SK-N-SH (cell line): ENCODE results near the gene ZNF185. TPM values are rescaled to one million over a fixed set of nuclear protein-coding genes. Genes with fewer than 3 reads are reported as not detected.
"Not testable (repeated sequence)": the region's sequence is repeated elsewhere in the genome, so short reads cannot be mapped to it uniquely, and the experiment has no call there.

Source experiments
- CTCF ChIA-PET: fragments of 300-600, 350-600 bp; formaldehyde crosslinking; extraction: SDS; loops from one replicate; lab custom pipeline; 2021; lab: Yijun Ruan, JAX
- POLR2A ChIA-PET: fragments of 350-600 bp; sonication (Branson Sonifier 250); formaldehyde crosslinking; extraction: SDS; loops from one replicate; lab custom pipeline; 2020; ENCODE audit warnings: antibody characterized with exemption, inconsistent platforms; lab: Yijun Ruan, JAX
- DNase-seq: peaks from one replicate; pipeline ENCODE4 v3.0.0; 2012
- H2AFZ ChIP-seq: fragments of 200-600 bp; sonication (generic); 2 replicates; pipeline ENCODE4 v1.8.1; 2016; ENCODE audit warnings: antibody characterized with exemption, mild to moderate bottlenecking, low read depth
- H3F3A ChIP-seq: fragments of 200-600 bp; sonication (generic); replicated peaks from 2 replicates; pipeline ENCODE3; 2016; ENCODE audit warnings: antibody characterized with exemption, mild to moderate bottlenecking; ENCODE audit not compliant: insufficient read depth
- H3K27ac ChIP-seq, 2 experiments: fragments of 200-500 bp in 1 of 2; fragments of 200-600 bp in 1 of 2; sonication (Bioruptor generic) in 1 of 2; sonication (generic), shearing (Covaris generic) in 1 of 2; 2 replicates each; pipeline versions ENCODE4 v1.5.1 to v1.6.1; 2014 to 2016; ENCODE audit warnings: low read depth in 2 of 2, inconsistent platforms in 1 of 2, low read length in 1 of 2, mild to moderate bottlenecking in 1 of 2, mixed read lengths in 1 of 2
- H3K27me3 ChIP-seq: fragments of 200-600 bp; sonication (generic), shearing (Covaris generic); 2 replicates; pipeline ENCODE4 v1.6.1; 2016; ENCODE audit warnings: mixed run types; ENCODE audit not compliant: insufficient read depth
- H3K36me3 ChIP-seq, 2 experiments: fragments of 200-500 bp in 1 of 2; fragments of 200-600 bp in 1 of 2; sonication (Bioruptor generic) in 1 of 2; sonication (generic) in 1 of 2; replicated peaks in 1 of 2; 2 replicates each; pipeline versions ENCODE3 to v1.5.1; 2014 to 2016; ENCODE audit warnings: low read length in 1 of 2, mild to moderate bottlenecking in 1 of 2; ENCODE audit not compliant: insufficient read depth in 2 of 2, control insufficient read depth in 1 of 2
- H3K4me1 ChIP-seq, 2 experiments: fragments of 200-500 bp in 1 of 2; fragments of 200-600 bp in 1 of 2; sonication (Bioruptor generic) in 1 of 2; sonication (generic), shearing (Covaris generic) in 1 of 2; 2 replicates each; pipeline versions ENCODE4 v1.5.1 to v1.6.1; 2014 to 2016; ENCODE audit warnings: low read depth in 1 of 2, low read length in 1 of 2, mixed run types in 1 of 2; ENCODE audit not compliant: insufficient read depth in 2 of 2, control insufficient read depth in 1 of 2
- H3K4me2 ChIP-seq: fragments of 200-600 bp; sonication (generic), shearing (Covaris generic); 2 replicates; pipeline ENCODE4 v1.6.1; 2017; ENCODE audit warnings: mixed run types
- H3K4me3 ChIP-seq, 2 experiments: fragments of 200-500 bp in 1 of 2; fragments of 200-600 bp in 1 of 2; sonication (Bioruptor generic) in 1 of 2; sonication (generic), shearing (Covaris generic) in 1 of 2; 2 replicates each; pipeline versions ENCODE4 v1.5.1 to v1.8.1; 2014 to 2016; ENCODE audit warnings: low read depth in 2 of 2, inconsistent platforms in 1 of 2, low read length in 1 of 2, mild to moderate bottlenecking in 1 of 2, mixed read lengths in 1 of 2, moderate library complexity in 1 of 2
- H3K79me2 ChIP-seq: fragments of 200-600 bp; sonication (generic); 2 replicates; pipeline ENCODE4 v1.8.1; 2017; ENCODE audit warnings: mild to moderate bottlenecking; ENCODE audit not compliant: insufficient read depth
- H3K9ac ChIP-seq: fragments of 200-600 bp; sonication (generic); 2 replicates; pipeline ENCODE4 v1.6.1; 2017; ENCODE audit warnings: mixed run types
- H3K9me2 ChIP-seq: fragments of 200-600 bp; sonication (generic); 2 replicates; pipeline ENCODE4 v1.6.1; 2017; ENCODE audit warnings: mixed run types
- H3K9me3 ChIP-seq: fragments of 200-600 bp; sonication (generic); 2 replicates; pipeline ENCODE4 v1.6.1; 2017; ENCODE audit warnings: mixed run types, mild to moderate bottlenecking, moderate library complexity
- H4K20me1 ChIP-seq: fragments of 200-600 bp; sonication (generic); 2 replicates; pipeline ENCODE4 v1.6.1; 2017; ENCODE audit warnings: mild to moderate bottlenecking, mixed run types; ENCODE audit not compliant: insufficient read depth
- CHD2 ChIP-seq: fragments of 150-350 bp; IDR thresholded peaks from 2 replicates; pipeline ENCODE4 v1.6.1; 2018; ENCODE audit warnings: low read length; ENCODE audit not compliant: partially characterized antibody
- CTCF ChIP-seq: fragments of 200-600 bp; sonication (generic); IDR thresholded peaks from 2 replicates; pipeline ENCODE4 v1.6.1; 2017; ENCODE audit warnings: antibody characterized with exemption, mild to moderate bottlenecking, moderate library complexity
- FOXM1 ChIP-seq: IDR thresholded peaks from 2 replicates; pipeline ENCODE4 v1.4.0; 2012; ENCODE audit warnings: low read depth, mild to moderate bottlenecking
- GATA2 ChIP-seq: sonication (generic); formaldehyde crosslinking; IDR thresholded peaks from 2 replicates; pipeline ENCODE4 v1.5.0; 2020; ENCODE audit warnings: mild to moderate bottlenecking, missing genetic modification reagents
- JUND ChIP-seq: IDR thresholded peaks from 2 replicates; pipeline ENCODE4 v1.4.0; 2012
- MAX ChIP-seq: IDR thresholded peaks from 2 replicates; pipeline ENCODE4 v1.4.0; 2012; ENCODE audit warnings: low read depth
- MXI1 ChIP-seq: IDR thresholded peaks from 2 replicates; pipeline ENCODE4 v1.6.1; 2012; ENCODE audit warnings: mild to moderate bottlenecking, low read depth, low read length, improper control_type of control experiment
- NFIC ChIP-seq: IDR thresholded peaks from 2 replicates; pipeline ENCODE4 v1.4.0; 2012; ENCODE audit warnings: borderline replicate concordance
- PBX3 ChIP-seq: IDR thresholded peaks from 2 replicates; pipeline ENCODE4; 2012
- RAD21 ChIP-seq: IDR thresholded peaks from 2 replicates; pipeline ENCODE4 v1.6.1; 2012; ENCODE audit warnings: mild to moderate bottlenecking, low read length
- RFX5 ChIP-seq: IDR thresholded peaks from 2 replicates; pipeline ENCODE4 v1.6.1; 2012; ENCODE audit warnings: mild to moderate bottlenecking, improper control_type of control experiment, low read length
- USF1 ChIP-seq: IDR thresholded peaks from 2 replicates; pipeline ENCODE4 v1.4.0; 2012; ENCODE audit warnings: low read depth, borderline replicate concordance
- USF2 ChIP-seq: fragments of 150-350 bp; IDR thresholded peaks from 2 replicates; pipeline ENCODE4 v1.6.1; 2017; ENCODE audit warnings: antibody characterized with exemption, low read length, low read depth, borderline replicate concordance
- WGBS: methylation state at CpG from one replicate; pipeline ENCODE4 v1.1.6; 2017; ENCODE audit warnings: low lambda C conversion rate; 5-methylcytosine and 5-hydroxymethylcytosine counted together
- polyA plus RNA-seq, 3 experiments: library from polyadenylated mRNA; depleted of rRNA; stranded (reverse); fragments of >200 nt; gene quantifications; 2 replicates each; pipeline ENCODE4 v1.2.3, GENCODE V29; 2012

ZNF185 gene
- polyA plus RNA-seq, 1 of the 3 experiments (the other 2 are of a cell fraction): 10.3 TPM

- Histone ChIP-seq H3K79me2 (no peaks in the 10 kb centered on the region), H2AFZ (no peak overlapping the region), H3K9me2 (no peaks in the 10 kb centered on the region), H3F3A (peaks cover 4% of the 10 kb centered on the region), H3K4me1 (peaks cover 6 to 35% of the 10 kb centered on the region in 2 experiments; a peak in 2 of 4 replicates), H3K27me3 (peaks cover 2% of the 10 kb centered on the region), H4K20me1 (no peaks in the 10 kb centered on the region), H3K36me3 (no peaks in the 10 kb centered on the region), H3K27ac (no peak overlapping the region), H3K9ac (no peak overlapping the region), H3K4me2 (no peak overlapping the region), H3K9me3 (no peaks in the 10 kb centered on the region), H3K4me3 (no peak overlapping the region)
- TF ChIP-seq GATA2 (no peak), JUND (no peak), RAD21 (no peak), MAX (no peak), USF2 (no peak), USF1 (no peak), CTCF (no peak), CHD2 (no peak), PBX3 (no peak), FOXM1 (no peak), NFIC (no peak), RFX5 (no peak), MXI1 (no peak)
- no peak for DNase-seq
- WGBS: 55% methylated on average over 2 of the region's 14 CpGs
- POLR2A ChIA-PET: no interaction called here
- CTCF ChIA-PET: interaction anchor here (0.7 to 1.4 kb wide), 2 partner anchors 8 to 17 kb away, joined by 3 read pairs; no protein-coding TSS in a partner anchor
These were observed 10.6 kb downstream of the ZNF185 start for GRCh38 chrX:152908486-152908885.

GRCh38 chrX:152910018-152910417 is 12.2 kb downstream of the ZNF185 start:
- CTCF ChIA-PET, H3K27me3 ChIP-seq, H4K20me1 ChIP-seq: not testable (repeated sequence)

More at GRCh38 chrX:152910018-152910417, 12.2 kb downstream of the ZNF185 start:
- H3K9me2 ChIP-seq, H3F3A ChIP-seq, DNase-seq, H3K4me2 ChIP-seq, H3K9ac ChIP-seq, POLR2A ChIA-PET, H3K27ac ChIP-seq, H3K4me3 ChIP-seq, H3K9me3 ChIP-seq, H3K79me2 ChIP-seq, H2AFZ ChIP-seq, H3K36me3 ChIP-seq: not testable (repeated sequence)
- peaks cover 0 to 37% of the 10 kb centered on the region in 2 experiments; a peak in 1 of 4 replicates for H3K4me1 ChIP-seq
- 50% methylated on average over 7 of the region's 7 CpGs for WGBS
